BE2C (cell line): Measurements from ENCODE around the gene SRSF1.
A peak's percentile ranks its signal among the peaks of the same experiment; 100 is the strongest.

Source experiments
- DNase-seq: peaks from one replicate; pipeline ENCODE4 v3.0.0-alpha.2; 2020
- H3K27me3 ChIP-seq: fragments of 250-450 bp; sonication (Bioruptor Pico); 2 replicates; pipeline ENCODE4 v1.5.1; 2020; ENCODE audit warnings: mild to moderate bottlenecking
- H3K36me3 ChIP-seq: fragments of 250-450 bp; sonication (Bioruptor Pico); 2 replicates; pipeline ENCODE4 v1.5.1; 2020; ENCODE audit warnings: mild to moderate bottlenecking
- H3K4me1 ChIP-seq: fragments of 250-450 bp; sonication (Bioruptor Pico); 2 replicates; pipeline ENCODE4 v1.5.1; 2020
- H3K4me3 ChIP-seq: 2 replicates; pipeline ENCODE4 v1.5.1; 2011; ENCODE audit warnings: low read depth, low read length
- H3K9me3 ChIP-seq: fragments of 250-450 bp; sonication (Bioruptor Pico); 2 replicates; pipeline ENCODE4 v1.5.1; 2020
- CTCF ChIP-seq: IDR thresholded peaks from 2 replicates; pipeline ENCODE4 v1.5.1; 2012; ENCODE audit warnings: mild to moderate bottlenecking, low read depth, low read length

SRSF1 gene

GRCh38 chr17:57994436-57994835, 12.6 kb downstream of the SRSF1 start:
- H3K4me1 ChIP-seq: peaks cover 5% of the 10 kb centered on the region
- peaks cover 21% of the 10 kb centered on the region for H3K36me3 ChIP-seq
- H3K9me3 ChIP-seq: no peaks in the 10 kb centered on the region
- H3K27me3 ChIP-seq: no peaks in the 10 kb centered on the region
- H3K4me3 ChIP-seq: no peak overlapping the region
- DNase-seq: no peak
- TF ChIP-seq CTCF: no peak

- Histone ChIP-seq H3K4me1 (peaks cover 11% of the 10 kb centered on the region), H3K36me3 (peaks cover 13% of the 10 kb centered on the region), H3K27me3 (no peaks in the 10 kb centered on the region), H3K4me3 (no peak overlapping the region), H3K9me3 (no peaks in the 10 kb centered on the region)
- TF ChIP-seq CTCF: no peak
- no peak for DNase-seq
These were observed 13.3 kb downstream of the SRSF1 start for GRCh38 chr17:57993471-57994365.

GRCh38 chr17:57991537-57991936, 15.5 kb downstream of the SRSF1 start:
- Histone ChIP-seq H3K4me3 (no peak overlapping the region), H3K27me3 (no peaks in the 10 kb centered on the region), H3K9me3 (no peaks in the 10 kb centered on the region), H3K36me3 (no peaks in the 10 kb centered on the region), H3K4me1 (peaks cover 11% of the 10 kb centered on the region)
- no peak for TF ChIP-seq CTCF
- no peak for DNase-seq

- no peaks in the 10 kb centered on the region for H3K9me3 ChIP-seq
- H3K36me3 ChIP-seq: no peaks in the 10 kb centered on the region
- H3K4me1 ChIP-seq: peaks cover 12% of the 10 kb centered on the region
- TF ChIP-seq CTCF: no peak
- H3K4me3 ChIP-seq: no peak overlapping the region
- DNase-seq: no peak
- H3K27me3 ChIP-seq: no peaks in the 10 kb centered on the region
These were observed 17.0 kb downstream of the SRSF1 start for GRCh38 chr17:57990037-57990436.

- peaks cover 20% of the 10 kb centered on the region for H3K4me1 ChIP-seq
- no peaks in the 10 kb centered on the region for H3K36me3 ChIP-seq
- peak; percentile 79 for DNase-seq
- no peaks in the 10 kb centered on the region for H3K9me3 ChIP-seq
- peak overlapping the region; percentile 79 for H3K4me3 ChIP-seq
- H3K27me3 ChIP-seq: no peaks in the 10 kb centered on the region
- TF ChIP-seq CTCF: peak; percentile 39
These were observed 18.5 kb downstream of the SRSF1 start for GRCh38 chr17:57988301-57989250.
